Neural cell (in vitro differentiated cells): ENCODE measurements around the gene BCAP31. TPM values are rescaled to one million over a fixed set of nuclear protein-coding genes. Genes with fewer than 3 reads are reported as not detected.
A peak's percentile ranks its signal among the peaks of the same experiment; 100 is the strongest.

Experiments used
- H2AFZ ChIP-seq: fragments of 200-600, 300-800 bp; sonication (generic), shearing (Covaris generic); 2 replicates; pipeline ENCODE4 v1.6.0; 2014; ENCODE audit warnings: low read depth, mild to moderate bottlenecking, antibody characterized with exemption, low read length, moderate library complexity
- H3F3A ChIP-seq: fragments of 200-600 bp; shearing (Covaris generic); 2 replicates; pipeline ENCODE4 v1.6.1; 2016; ENCODE audit warnings: mild to moderate bottlenecking, moderate library complexity, mixed read lengths, antibody characterized with exemption, low read length; ENCODE audit not compliant: insufficient read depth, poor library complexity, severe bottlenecking
- H3K27ac ChIP-seq: fragments of 200-600, 300-800 bp; sonication (generic), shearing (Covaris generic); 2 replicates; pipeline ENCODE4 v1.5.1; 2014; ENCODE audit warnings: mild to moderate bottlenecking, low read length, moderate library complexity
- H3K27me3 ChIP-seq: fragments of 300-800, 200-600 bp; sonication (generic), shearing (Covaris generic); 2 replicates; pipeline ENCODE4 v1.6.0; 2014; ENCODE audit warnings: mild to moderate bottlenecking, low read depth, low read length, moderate library complexity; ENCODE audit not compliant: insufficient read depth
- H3K36me3 ChIP-seq: fragments of 300-800, 200-600 bp; sonication (generic), shearing (Covaris generic); 2 replicates; pipeline ENCODE4 v1.5.1; 2014; ENCODE audit warnings: mild to moderate bottlenecking, antibody characterized with exemption, low read length, moderate library complexity; ENCODE audit not compliant: insufficient read depth
- H3K4me2 ChIP-seq: fragments of 300-800, 200-600 bp; sonication (generic), shearing (Covaris generic); 2 replicates; pipeline ENCODE4 v1.6.0; 2014; ENCODE audit warnings: mild to moderate bottlenecking, low read length
- H3K4me3 ChIP-seq: fragments of 300-800, 200-600 bp; sonication (generic), shearing (Covaris generic); 2 replicates; pipeline ENCODE4 v1.5.1; 2014; ENCODE audit warnings: mild to moderate bottlenecking, low read length, moderate library complexity
- H3K79me2 ChIP-seq: fragments of 200-600 bp; shearing (Covaris generic); replicated peaks from 2 replicates; pipeline ENCODE4 v1.6.0; 2014; ENCODE audit warnings: mild to moderate bottlenecking, low read length, moderate library complexity; ENCODE audit not compliant: insufficient read depth
- H3K9ac ChIP-seq: fragments of 300-800, 200-600 bp; sonication (generic), shearing (Covaris generic); 2 replicates; pipeline ENCODE4 v1.6.1; 2016; ENCODE audit warnings: mild to moderate bottlenecking, low read length, mixed read lengths
- H3K9me2 ChIP-seq: fragments of 200-600 bp; shearing (Covaris generic); 2 replicates; pipeline ENCODE4 v1.6.1; 2016; ENCODE audit warnings: mild to moderate bottlenecking, low read length, mixed read lengths; ENCODE audit not compliant: insufficient read depth
- H3K9me3 ChIP-seq: fragments of 200-600, 300-800 bp; sonication (generic), shearing (Covaris generic); 2 replicates; pipeline ENCODE4 v1.6.1; 2016; ENCODE audit warnings: mild to moderate bottlenecking, mixed run types, low read length, moderate library complexity, mixed read lengths
- H4K20me1 ChIP-seq: fragments of 200-600 bp; shearing (Covaris generic); 2 replicates; pipeline ENCODE4 v1.6.1; 2016; ENCODE audit warnings: mild to moderate bottlenecking, mixed run types; ENCODE audit not compliant: insufficient read depth
- EP300 ChIP-seq: fragments of 450-650 bp; conservative IDR thresholded peaks from 2 replicates; pipeline ENCODE4 v1.6.1; 2014; ENCODE audit warnings: antibody characterized with exemption, mild to moderate bottlenecking, moderate library complexity; ENCODE audit not compliant: poor library complexity, severe bottlenecking
- EZH2 ChIP-seq: fragments of 200-600, 300-800 bp; shearing (Covaris generic), sonication (generic); IDR thresholded peaks from 2 replicates; pipeline ENCODE4 v1.6.1; 2014; ENCODE audit warnings: antibody characterized with exemption, low read length, borderline replicate concordance, mild to moderate bottlenecking; ENCODE audit not compliant: insufficient read depth, poor library complexity, severe bottlenecking
- MXI1 ChIP-seq: fragments of 450-650 bp; conservative IDR thresholded peaks from 2 replicates; pipeline ENCODE4 v1.6.1; 2014; ENCODE audit warnings: antibody characterized with exemption, mild to moderate bottlenecking; ENCODE audit not compliant: poor library complexity, severe bottlenecking
- POLR2AphosphoS5 ChIP-seq: IDR thresholded peaks from 2 replicates; pipeline ENCODE4 v1.6.1; 2012
- RAD21 ChIP-seq: fragments of 450-650 bp; conservative IDR thresholded peaks from 2 replicates; pipeline ENCODE4 v1.6.1; 2014; ENCODE audit warnings: antibody characterized with exemption, mild to moderate bottlenecking, moderate library complexity
- SMC3 ChIP-seq: fragments of 450-650 bp; conservative IDR thresholded peaks from 2 replicates; pipeline ENCODE4 v1.6.1; 2014; ENCODE audit warnings: antibody characterized with exemption, mild to moderate bottlenecking, moderate library complexity; ENCODE audit not compliant: poor library complexity
- TAF1 ChIP-seq: IDR thresholded peaks from 2 replicates; pipeline ENCODE4 v1.6.1; 2012; ENCODE audit warnings: low read depth
- polyA minus RNA-seq: library from RNA; depleted of rRNA, polyadenylated mRNA; stranded (reverse); fragments of >200 nt; gene quantifications from 2 replicates; pipeline ENCODE4 v1.2.3, GENCODE V29; 2014
- polyA plus RNA-seq: library from polyadenylated mRNA; depleted of rRNA; stranded (reverse); fragments of >200 nt; gene quantifications from 2 replicates; pipeline ENCODE4 v1.2.3, GENCODE V29; 2014
- TF ChIP-seq, protein P1 (sequence below): fragments of 450-650 bp; IDR thresholded peaks from 2 replicates; pipeline ENCODE4 v1.5.1; 2014; ENCODE audit warnings: antibody characterized with exemption, mild to moderate bottlenecking, moderate library complexity; ENCODE audit not compliant: poor library complexity, severe bottlenecking
- TF ChIP-seq, protein P2 (sequence below): IDR thresholded peaks from 2 replicates; pipeline ENCODE4 v1.6.1; 2012; ENCODE audit warnings: borderline replicate concordance

The BCAP31 gene
- 154 and 182 TPM in 2 replicates for polyA plus RNA-seq
- polyA minus RNA-seq, result 86.4 TPM in 2 replicates

DNA sequence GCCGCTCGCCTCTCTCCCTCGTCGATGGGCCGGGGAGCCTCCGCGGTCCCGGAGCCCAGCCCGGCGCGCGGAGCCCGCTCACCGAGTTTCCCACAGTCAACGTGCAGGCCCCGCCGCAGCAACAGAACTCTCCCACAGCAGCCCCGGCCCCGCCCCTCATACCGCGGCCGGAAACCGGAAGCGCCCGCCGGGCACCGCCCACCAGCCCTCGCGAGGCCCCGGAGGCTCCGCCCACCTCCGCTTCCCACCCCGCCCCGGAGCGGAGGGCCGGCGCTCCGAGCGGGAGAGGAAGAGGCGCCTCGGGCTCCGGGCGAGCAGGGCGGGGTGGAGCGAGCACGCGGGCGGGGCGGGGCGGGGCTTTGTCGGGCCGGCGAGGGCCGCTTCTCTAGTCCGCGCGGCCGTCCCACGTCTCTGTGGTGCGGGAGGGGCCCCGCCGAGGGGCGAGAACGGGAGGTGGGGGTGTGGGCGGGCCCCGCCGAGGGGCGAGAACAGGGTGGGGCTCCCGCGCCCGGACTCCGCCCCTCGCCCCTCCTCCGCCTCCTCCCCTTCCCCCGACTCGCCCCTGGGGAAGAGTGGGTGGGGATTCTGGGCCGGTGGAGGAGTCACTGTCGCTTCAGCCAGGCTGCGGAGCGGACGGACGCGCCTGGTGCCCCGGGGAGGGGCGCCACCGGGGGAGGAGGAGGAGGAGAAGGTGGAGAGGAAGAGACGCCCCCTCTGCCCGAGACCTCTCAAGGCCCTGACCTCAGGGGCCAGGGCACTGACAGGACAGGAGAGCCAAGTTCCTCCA, at the start of gene BCAP31, which contains the start of gene ABCD1:
Gene BCAP31, minus strand, starts transcription at position 136 of the 787 bp plus-strand sequence. CDS start 1,143 bp downstream, outside the sequence.
Gene ABCD1, plus strand, starts transcription at position 605 of the 787 bp plus-strand sequence. CDS start 411 bp downstream, outside the sequence.
- peak within 1 kb of the TSS; percentile 75 for H3K9ac ChIP-seq
- H3F3A ChIP-seq, result no peaks in the 10 kb centered on the region
- no peaks in the 10 kb centered on the region for H3K9me2 ChIP-seq
- TF ChIP-seq MXI1 (peak; percentile 59), POLR2AphosphoS5 (peak; percentile 64), EZH2 (no peak)
- H4K20me1 ChIP-seq, result no peaks in the 10 kb centered on the region
- peaks cover 16% of the 10 kb centered on the region for H3K79me2 ChIP-seq
- no peaks in the 10 kb centered on the region for H3K27me3 ChIP-seq
- H3K36me3 ChIP-seq, result no peaks in the 10 kb centered on the region
- no peak within 1 kb of the TSS for H2AFZ ChIP-seq
- peak within 1 kb of the TSS; percentile 81 for H3K27ac ChIP-seq
- H3K4me2 ChIP-seq, result peak within 1 kb of the TSS; percentile 51
- peak within 1 kb of the TSS; percentile 78 for H3K4me3 ChIP-seq
- no peaks in the 10 kb centered on the region for H3K9me3 ChIP-seq

DNA sequence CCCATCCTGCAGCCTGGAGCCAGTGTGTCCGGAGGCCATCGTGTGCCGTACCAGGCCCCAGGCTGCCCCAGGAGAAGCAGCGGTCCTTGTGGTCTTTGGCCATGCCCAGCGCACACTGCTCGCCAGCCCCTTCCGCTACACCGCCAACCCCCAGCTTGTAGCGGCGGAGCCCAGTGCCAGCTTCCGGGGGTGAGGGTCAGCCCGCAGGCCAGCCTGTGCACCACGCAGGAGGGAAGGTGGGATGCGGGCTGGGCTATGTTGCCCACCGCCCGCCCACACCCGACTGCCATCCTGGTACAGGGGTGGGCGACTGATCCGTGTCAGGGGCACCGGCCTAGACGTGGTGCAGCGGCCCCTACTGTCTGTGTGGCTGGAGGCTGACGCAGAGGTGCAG, 49.0 kb upstream of the BCAP31 start:
- TF ChIP-seq, protein P1, sequence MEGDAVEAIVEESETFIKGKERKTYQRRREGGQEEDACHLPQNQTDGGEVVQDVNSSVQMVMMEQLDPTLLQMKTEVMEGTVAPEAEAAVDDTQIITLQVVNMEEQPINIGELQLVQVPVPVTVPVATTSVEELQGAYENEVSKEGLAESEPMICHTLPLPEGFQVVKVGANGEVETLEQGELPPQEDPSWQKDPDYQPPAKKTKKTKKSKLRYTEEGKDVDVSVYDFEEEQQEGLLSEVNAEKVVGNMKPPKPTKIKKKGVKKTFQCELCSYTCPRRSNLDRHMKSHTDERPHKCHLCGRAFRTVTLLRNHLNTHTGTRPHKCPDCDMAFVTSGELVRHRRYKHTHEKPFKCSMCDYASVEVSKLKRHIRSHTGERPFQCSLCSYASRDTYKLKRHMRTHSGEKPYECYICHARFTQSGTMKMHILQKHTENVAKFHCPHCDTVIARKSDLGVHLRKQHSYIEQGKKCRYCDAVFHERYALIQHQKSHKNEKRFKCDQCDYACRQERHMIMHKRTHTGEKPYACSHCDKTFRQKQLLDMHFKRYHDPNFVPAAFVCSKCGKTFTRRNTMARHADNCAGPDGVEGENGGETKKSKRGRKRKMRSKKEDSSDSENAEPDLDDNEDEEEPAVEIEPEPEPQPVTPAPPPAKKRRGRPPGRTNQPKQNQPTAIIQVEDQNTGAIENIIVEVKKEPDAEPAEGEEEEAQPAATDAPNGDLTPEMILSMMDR, result no peak
- TF ChIP-seq EZH2 (no peak), POLR2AphosphoS5 (no peak), TAF1 (no peak), EP300 (no peak), MXI1 (no peak), SMC3 (no peak), RAD21 (no peak)
- TF ChIP-seq, protein P2, sequence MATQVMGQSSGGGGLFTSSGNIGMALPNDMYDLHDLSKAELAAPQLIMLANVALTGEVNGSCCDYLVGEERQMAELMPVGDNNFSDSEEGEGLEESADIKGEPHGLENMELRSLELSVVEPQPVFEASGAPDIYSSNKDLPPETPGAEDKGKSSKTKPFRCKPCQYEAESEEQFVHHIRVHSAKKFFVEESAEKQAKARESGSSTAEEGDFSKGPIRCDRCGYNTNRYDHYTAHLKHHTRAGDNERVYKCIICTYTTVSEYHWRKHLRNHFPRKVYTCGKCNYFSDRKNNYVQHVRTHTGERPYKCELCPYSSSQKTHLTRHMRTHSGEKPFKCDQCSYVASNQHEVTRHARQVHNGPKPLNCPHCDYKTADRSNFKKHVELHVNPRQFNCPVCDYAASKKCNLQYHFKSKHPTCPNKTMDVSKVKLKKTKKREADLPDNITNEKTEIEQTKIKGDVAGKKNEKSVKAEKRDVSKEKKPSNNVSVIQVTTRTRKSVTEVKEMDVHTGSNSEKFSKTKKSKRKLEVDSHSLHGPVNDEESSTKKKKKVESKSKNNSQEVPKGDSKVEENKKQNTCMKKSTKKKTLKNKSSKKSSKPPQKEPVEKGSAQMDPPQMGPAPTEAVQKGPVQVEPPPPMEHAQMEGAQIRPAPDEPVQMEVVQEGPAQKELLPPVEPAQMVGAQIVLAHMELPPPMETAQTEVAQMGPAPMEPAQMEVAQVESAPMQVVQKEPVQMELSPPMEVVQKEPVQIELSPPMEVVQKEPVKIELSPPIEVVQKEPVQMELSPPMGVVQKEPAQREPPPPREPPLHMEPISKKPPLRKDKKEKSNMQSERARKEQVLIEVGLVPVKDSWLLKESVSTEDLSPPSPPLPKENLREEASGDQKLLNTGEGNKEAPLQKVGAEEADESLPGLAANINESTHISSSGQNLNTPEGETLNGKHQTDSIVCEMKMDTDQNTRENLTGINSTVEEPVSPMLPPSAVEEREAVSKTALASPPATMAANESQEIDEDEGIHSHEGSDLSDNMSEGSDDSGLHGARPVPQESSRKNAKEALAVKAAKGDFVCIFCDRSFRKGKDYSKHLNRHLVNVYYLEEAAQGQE, result no peak
- no peaks in the 10 kb centered on the region for H3K79me2 ChIP-seq

More for the DNA sequence above, 49.0 kb upstream of the BCAP31 start:
- H2AFZ ChIP-seq, result no peak overlapping the region
- no peaks in the 10 kb centered on the region for H3F3A ChIP-seq
- H4K20me1 ChIP-seq, result no peaks in the 10 kb centered on the region
- no peak overlapping the region for H3K4me2 ChIP-seq
- H3K9ac ChIP-seq, result no peak overlapping the region
- H3K4me3 ChIP-seq, result no peak overlapping the region
- no peaks in the 10 kb centered on the region for H3K9me3 ChIP-seq
- H3K36me3 ChIP-seq, result no peaks in the 10 kb centered on the region
- no peaks in the 10 kb centered on the region for H3K9me2 ChIP-seq
- H3K27ac ChIP-seq, result no peak overlapping the region
- no peaks in the 10 kb centered on the region for H3K27me3 ChIP-seq
